Coronary artery (tissue), 2 donors: ENCODE data around the gene CFAP61.

Experiments
- DNase-seq: peaks from one replicate; pipeline ENCODE4 v3.0.0-alpha.2; 2017; ENCODE audit warnings: low spot score
- H3K27ac ChIP-seq, 2 donors: fragments of 200-600 bp; sonication (generic); one replicate each; pipeline ENCODE4 v1.5.1; 2016 to 2019
- H3K4me3 ChIP-seq: fragments of 200-600 bp; sonication (generic); 2 replicates; pipeline ENCODE4 v1.5.1; 2016; ENCODE audit warnings: mild to moderate bottlenecking, moderate library complexity
- TF ChIP-seq, protein P1 (sequence below): fragments of 200-600 bp; sonication (generic); IDR thresholded peaks from one replicate; pipeline ENCODE4 v1.5.1; 2019; ENCODE audit warnings: antibody characterized with exemption

Gene CFAP61

DNA sequence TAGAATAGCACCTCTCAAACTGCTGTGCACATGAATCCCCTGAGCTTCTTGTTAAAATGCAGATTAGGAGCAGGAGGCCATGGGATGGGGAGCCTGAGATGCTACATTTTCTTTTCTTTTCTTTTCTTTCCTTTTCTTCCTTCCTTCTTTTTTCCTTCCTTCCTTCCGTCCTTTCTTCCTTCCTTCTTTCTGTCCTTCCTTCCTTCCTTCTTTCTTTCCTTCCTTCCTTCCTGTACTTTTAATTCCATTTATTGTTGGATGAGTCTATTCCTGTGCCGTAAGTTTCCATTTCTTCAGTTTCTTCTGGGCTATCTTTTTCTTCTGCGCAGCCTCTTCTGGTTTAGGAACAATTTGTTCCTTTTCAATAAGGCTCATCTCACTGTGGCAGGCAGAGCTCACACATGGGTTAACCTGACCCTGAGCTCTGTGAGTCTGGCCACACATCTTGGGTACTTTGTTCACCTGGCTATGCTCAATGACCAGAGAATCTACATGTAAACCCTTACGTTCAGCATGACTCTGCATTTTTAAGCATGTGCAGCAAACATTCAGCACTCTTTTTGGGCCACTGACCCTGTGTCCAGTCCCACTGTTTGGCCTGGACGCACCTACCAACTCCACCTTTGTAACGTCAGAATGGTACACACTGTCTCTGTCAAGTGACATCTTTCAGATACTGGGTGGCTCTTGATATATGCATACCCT lies 200.9 kb downstream of the CFAP61 start:
- no peak overlapping the region for H3K27ac ChIP-seq
- DNase-seq: no peak
- no peak overlapping the region for H3K4me3 ChIP-seq
- TF ChIP-seq, protein P1, sequence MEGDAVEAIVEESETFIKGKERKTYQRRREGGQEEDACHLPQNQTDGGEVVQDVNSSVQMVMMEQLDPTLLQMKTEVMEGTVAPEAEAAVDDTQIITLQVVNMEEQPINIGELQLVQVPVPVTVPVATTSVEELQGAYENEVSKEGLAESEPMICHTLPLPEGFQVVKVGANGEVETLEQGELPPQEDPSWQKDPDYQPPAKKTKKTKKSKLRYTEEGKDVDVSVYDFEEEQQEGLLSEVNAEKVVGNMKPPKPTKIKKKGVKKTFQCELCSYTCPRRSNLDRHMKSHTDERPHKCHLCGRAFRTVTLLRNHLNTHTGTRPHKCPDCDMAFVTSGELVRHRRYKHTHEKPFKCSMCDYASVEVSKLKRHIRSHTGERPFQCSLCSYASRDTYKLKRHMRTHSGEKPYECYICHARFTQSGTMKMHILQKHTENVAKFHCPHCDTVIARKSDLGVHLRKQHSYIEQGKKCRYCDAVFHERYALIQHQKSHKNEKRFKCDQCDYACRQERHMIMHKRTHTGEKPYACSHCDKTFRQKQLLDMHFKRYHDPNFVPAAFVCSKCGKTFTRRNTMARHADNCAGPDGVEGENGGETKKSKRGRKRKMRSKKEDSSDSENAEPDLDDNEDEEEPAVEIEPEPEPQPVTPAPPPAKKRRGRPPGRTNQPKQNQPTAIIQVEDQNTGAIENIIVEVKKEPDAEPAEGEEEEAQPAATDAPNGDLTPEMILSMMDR: no peak

DNA sequence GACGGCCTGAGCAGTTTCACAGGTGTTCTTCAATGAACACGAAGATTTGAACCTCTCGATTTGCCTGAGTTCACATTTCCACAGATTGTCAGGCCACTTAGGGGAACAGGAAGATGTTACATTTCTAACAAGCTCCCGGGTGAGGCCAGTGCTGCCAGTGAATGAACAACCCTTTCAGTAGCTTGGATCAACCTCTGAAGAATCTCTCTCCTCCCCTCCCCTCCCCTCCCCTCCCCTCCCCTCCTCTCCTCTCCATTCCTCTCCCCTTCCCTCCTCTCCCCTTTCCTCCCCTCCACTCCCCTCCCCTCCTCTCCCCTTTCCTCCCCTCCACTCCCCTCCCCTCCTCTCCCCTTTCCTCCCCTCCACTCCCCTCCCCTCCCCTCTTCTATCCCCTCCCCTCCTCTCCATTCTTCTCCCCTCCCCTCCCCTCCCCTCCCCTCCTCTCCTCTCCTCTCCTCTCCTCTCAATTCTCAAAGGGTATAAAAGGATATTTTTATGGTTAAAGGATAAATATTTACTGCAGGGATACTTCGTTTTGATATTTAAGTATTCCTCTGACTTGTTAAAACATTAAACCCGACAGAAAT lies 201.5 kb downstream of the CFAP61 start:
- no peak for DNase-seq
- TF ChIP-seq, protein P1: no peak
- Histone ChIP-seq H3K27ac (no peak overlapping the region), H3K4me3 (no peak overlapping the region)

DNA sequence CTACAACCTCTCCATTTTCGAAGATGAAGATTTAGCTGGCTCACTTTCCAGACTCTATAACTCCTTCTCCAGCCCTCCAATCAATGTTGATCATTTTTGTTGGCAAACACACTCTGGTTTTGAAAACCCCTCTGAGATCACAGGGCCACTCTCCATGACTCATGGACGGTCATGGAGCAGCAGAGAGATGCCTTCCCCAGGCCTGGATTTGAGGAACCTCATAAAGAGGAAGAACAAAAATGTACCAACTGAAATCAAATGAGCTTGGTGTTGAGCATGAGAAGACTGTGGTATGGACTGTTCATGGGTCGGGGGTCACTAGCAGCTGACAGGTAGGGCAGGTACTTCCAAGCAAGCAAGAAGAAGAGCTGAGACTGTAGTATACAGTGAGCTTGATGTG lies 202.8 kb downstream of the CFAP61 start:
- no peak for DNase-seq
- TF ChIP-seq, protein P1: no peak
- Histone ChIP-seq H3K27ac (no peak overlapping the region), H3K4me3 (no peak overlapping the region)

DNA sequence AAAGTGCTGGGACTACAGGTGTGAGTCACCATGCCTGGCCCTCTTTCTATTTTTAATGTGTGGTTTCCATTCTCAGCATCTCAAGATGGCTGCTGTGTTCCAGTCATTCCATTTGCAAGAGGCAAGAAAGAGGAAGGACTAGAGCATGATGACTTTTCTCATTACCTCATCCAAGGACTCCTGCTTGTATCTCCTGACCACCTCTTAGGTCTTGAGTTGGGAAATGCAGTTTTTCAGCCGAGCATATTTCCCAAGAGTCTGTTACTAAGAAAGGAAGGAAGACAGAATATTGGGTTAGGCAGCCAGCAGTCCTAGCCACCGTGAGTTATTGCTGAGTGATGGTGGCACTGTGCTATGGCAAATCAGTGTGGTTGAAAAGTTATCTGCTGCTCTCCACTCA lies 207.2 kb downstream of the CFAP61 start:
- no peak overlapping the region for H3K4me3 ChIP-seq
- H3K27ac ChIP-seq: no peak overlapping the region
- TF ChIP-seq, protein P1: no peak
- no peak for DNase-seq

DNA sequence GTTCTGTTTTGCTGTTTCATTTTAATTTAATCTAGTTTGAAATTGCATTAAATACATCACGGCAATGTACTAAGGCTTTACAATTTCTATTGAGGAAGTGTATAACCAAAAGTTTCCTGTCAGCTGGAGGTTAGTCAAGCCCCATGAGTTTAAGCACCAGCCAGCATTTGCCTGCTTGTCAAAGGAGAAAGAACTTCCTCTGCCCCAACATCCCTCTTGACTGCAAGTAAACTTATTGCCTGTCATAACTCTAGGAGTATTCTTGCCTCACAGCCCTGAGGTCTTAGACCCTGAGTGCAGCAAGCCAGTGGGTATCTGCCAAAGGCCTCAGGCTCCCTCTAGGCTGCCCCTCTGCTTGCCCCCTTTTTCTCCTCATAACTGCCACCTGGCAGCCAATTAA lies 208.8 kb downstream of the CFAP61 start:
- TF ChIP-seq, protein P1: no peak
- DNase-seq: no peak
- H3K4me3 ChIP-seq: no peak overlapping the region
- H3K27ac ChIP-seq: peak overlapping the region in 1 of 2 donors; percentile 19

DNA sequence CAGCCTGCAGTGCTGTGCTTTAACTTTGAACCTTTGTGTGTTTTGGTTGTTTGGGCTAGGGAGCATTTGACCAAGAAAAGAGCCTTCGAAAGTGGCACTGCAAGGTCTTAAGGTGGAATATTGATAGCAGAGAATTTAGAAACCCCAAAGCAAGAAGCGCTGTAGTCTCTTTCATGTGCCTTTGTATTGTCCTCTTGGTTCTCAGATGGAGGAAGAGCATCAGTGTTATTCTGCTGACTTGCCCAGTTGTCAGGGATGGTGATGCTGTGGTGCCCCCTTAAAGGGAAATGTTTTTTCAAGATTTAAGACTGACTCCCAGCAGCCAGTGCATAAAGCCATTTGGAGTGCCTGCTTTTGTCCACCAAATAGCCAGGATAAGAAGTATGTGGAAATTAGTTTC lies 212.9 kb downstream of the CFAP61 start:
- H3K27ac ChIP-seq: no peak overlapping the region
- TF ChIP-seq, protein P1: no peak
- DNase-seq: no peak
- H3K4me3 ChIP-seq: no peak overlapping the region

DNA sequence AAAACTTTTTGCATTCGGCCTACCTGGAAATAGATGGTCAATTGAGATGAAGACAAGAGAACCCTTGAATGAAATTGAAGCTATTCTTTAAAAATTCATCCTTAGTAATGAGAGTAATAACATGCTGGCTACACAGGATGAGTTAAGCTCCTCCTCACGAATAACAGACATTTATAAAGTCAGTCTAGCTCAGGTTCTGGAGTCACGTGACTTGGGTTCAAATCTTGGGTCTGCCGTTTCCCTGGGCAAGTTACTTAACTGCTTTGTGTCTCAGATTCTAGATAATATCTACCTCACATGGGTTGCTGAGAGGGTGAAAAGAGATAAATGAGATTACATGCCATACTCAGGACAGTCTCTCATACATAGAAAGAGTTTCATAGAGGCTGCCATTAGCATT lies 214.2 kb downstream of the CFAP61 start:
- no peak overlapping the region for H3K4me3 ChIP-seq
- TF ChIP-seq, protein P1: no peak
- H3K27ac ChIP-seq: no peak overlapping the region
- DNase-seq: no peak
